ENCODE data around the gene EIF5AL1.

EIF5AL1 gene

GRCh38 chr10:79487296-79488194, 24.8 kb upstream of the EIF5AL1 start:
- TF ChIP-seq EZH2phosphoT487 (conservative IDR thresholded peaks at IDR 0.05; ENCODE audit: low read length), result no peak
- peak; percentile 33 for TF ChIP-seq CTCF (IDR thresholded peaks at IDR 0.05; ENCODE audit: insufficient read depth, low read length, poor library complexity, severe bottlenecking)
- Histone ChIP-seq H3K79me2 (ENCODE audit: insufficient read depth, low read length) (no peaks in the 10 kb centered on the region), H3K4me3 (ENCODE audit: insufficient read depth, low read length, poor library complexity, severe bottlenecking) (no peak overlapping the region), H3K27me3 (ENCODE audit: low read length) (no peaks in the 10 kb centered on the region), H3K4me2 (ENCODE audit: low read depth, low read length, poor library complexity, severe bottlenecking) (no peak overlapping the region), H3K9me3 (ENCODE audit: insufficient read depth, low read length) (no peaks in the 10 kb centered on the region), H4K20me1 (ENCODE audit: low read depth, low read length) (no peaks in the 10 kb centered on the region), H3K9me2 (replicated peaks; ENCODE audit: insufficient read depth, low read length) (no peaks in the 10 kb centered on the region), H3K9ac (ENCODE audit: low read length) (no peak overlapping the region), H3F3A (ENCODE audit: insufficient read depth) (no peaks in the 10 kb centered on the region), H3K36me3 (ENCODE audit: low read length) (no peaks in the 10 kb centered on the region), H2AFZ (ENCODE audit: low read depth, low read length, severe bottlenecking) (no peak overlapping the region), H3K27ac (ENCODE audit: low read depth, low read length) (no peak overlapping the region)

DNA sequence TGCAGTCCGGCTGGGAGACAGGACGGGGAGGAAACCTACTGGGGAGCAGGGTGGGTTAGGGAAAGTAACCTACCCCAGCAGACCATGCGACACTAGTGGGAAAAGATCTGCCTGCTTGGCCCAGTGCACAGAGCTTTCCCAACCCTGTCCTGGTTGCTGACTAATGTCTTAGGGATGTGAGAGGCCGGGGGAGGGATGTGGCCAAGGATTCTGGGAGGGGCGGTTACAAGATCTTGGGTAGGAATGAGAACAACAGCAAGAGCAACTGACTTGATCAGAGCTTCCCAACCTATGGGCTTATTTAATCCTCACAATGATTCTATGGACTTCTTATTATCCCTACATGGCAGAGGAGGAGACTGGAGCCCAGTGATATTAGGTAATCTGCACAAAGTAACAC, 24.0 kb upstream of the EIF5AL1 start:
- Histone ChIP-seq H3K36me3 (ENCODE audit: low read length) (no peaks in the 10 kb centered on the region), H3K9me3 (ENCODE audit: insufficient read depth, low read length) (no peaks in the 10 kb centered on the region), H3K9me2 (replicated peaks; ENCODE audit: insufficient read depth, low read length) (no peaks in the 10 kb centered on the region), H3K27ac (ENCODE audit: low read depth, low read length) (no peak overlapping the region), H3K9ac (ENCODE audit: low read length) (no peak overlapping the region), H2AFZ (ENCODE audit: low read depth, low read length, severe bottlenecking) (no peak overlapping the region), H3K4me3 (ENCODE audit: insufficient read depth, low read length, poor library complexity, severe bottlenecking) (no peak overlapping the region), H3K79me2 (ENCODE audit: insufficient read depth, low read length) (no peaks in the 10 kb centered on the region), H3F3A (ENCODE audit: insufficient read depth) (no peaks in the 10 kb centered on the region), H3K27me3 (ENCODE audit: low read length) (no peaks in the 10 kb centered on the region), H4K20me1 (ENCODE audit: low read depth, low read length) (no peaks in the 10 kb centered on the region), H3K4me2 (ENCODE audit: low read depth, low read length, poor library complexity, severe bottlenecking) (no peak overlapping the region)
- TF ChIP-seq CTCF (IDR thresholded peaks at IDR 0.05; ENCODE audit: insufficient read depth, low read length, poor library complexity, severe bottlenecking) (no peak), EZH2phosphoT487 (conservative IDR thresholded peaks at IDR 0.05; ENCODE audit: low read length) (no peak)

DNA sequence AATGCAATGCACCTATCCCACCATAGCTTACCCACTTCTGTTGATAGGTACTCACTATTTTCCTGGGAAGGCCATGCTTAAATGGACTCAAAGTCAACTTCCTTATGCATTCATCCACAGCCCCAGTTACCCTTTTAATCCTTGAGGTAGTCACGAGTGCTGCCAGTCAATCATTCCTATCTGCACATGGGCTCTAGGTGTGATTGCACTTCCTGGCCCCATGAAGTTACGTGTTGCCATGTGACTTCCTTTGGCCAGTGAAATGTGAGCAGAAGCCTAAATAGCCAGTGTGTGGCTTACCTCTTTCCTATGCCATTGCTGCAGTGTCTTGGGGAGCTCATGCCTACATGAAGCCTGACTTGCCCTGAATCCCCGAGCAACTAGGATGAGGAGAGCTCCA, 23.5 kb upstream of the EIF5AL1 start:
- no peak overlapping the region for H2AFZ ChIP-seq (ENCODE audit: low read depth, low read length, severe bottlenecking)
- H3F3A ChIP-seq (ENCODE audit: insufficient read depth), result no peaks in the 10 kb centered on the region
- H3K4me3 ChIP-seq (ENCODE audit: insufficient read depth, low read length, poor library complexity, severe bottlenecking), result no peak overlapping the region

More for the DNA sequence above, 23.5 kb upstream of the EIF5AL1 start:
- Histone ChIP-seq H3K36me3 (ENCODE audit: low read length) (no peaks in the 10 kb centered on the region), H3K4me2 (ENCODE audit: low read depth, low read length, poor library complexity, severe bottlenecking) (no peak overlapping the region), H3K9me3 (ENCODE audit: insufficient read depth, low read length) (no peaks in the 10 kb centered on the region), H3K9me2 (replicated peaks; ENCODE audit: insufficient read depth, low read length) (no peaks in the 10 kb centered on the region), H3K27me3 (ENCODE audit: low read length) (no peaks in the 10 kb centered on the region), H3K79me2 (ENCODE audit: insufficient read depth, low read length) (no peaks in the 10 kb centered on the region), H3K9ac (ENCODE audit: low read length) (no peak overlapping the region), H4K20me1 (ENCODE audit: low read depth, low read length) (no peaks in the 10 kb centered on the region), H3K27ac (ENCODE audit: low read depth, low read length) (no peak overlapping the region)
- TF ChIP-seq CTCF (IDR thresholded peaks at IDR 0.05; ENCODE audit: insufficient read depth, low read length, poor library complexity, severe bottlenecking) (no peak), EZH2phosphoT487 (conservative IDR thresholded peaks at IDR 0.05; ENCODE audit: low read length) (no peak)

Data from SU-DHL-6 (cell line).